ENCODE results near the gene SPTBN2. TPM values are rescaled to one million over a fixed set of nuclear protein-coding genes. Genes with fewer than 3 reads are reported as not detected.

The SPTBN2 gene
- total and polyA plus RNA-seq, 8 donors, result 7.5 to 26.4 (median 9.0) TPM

DNA sequence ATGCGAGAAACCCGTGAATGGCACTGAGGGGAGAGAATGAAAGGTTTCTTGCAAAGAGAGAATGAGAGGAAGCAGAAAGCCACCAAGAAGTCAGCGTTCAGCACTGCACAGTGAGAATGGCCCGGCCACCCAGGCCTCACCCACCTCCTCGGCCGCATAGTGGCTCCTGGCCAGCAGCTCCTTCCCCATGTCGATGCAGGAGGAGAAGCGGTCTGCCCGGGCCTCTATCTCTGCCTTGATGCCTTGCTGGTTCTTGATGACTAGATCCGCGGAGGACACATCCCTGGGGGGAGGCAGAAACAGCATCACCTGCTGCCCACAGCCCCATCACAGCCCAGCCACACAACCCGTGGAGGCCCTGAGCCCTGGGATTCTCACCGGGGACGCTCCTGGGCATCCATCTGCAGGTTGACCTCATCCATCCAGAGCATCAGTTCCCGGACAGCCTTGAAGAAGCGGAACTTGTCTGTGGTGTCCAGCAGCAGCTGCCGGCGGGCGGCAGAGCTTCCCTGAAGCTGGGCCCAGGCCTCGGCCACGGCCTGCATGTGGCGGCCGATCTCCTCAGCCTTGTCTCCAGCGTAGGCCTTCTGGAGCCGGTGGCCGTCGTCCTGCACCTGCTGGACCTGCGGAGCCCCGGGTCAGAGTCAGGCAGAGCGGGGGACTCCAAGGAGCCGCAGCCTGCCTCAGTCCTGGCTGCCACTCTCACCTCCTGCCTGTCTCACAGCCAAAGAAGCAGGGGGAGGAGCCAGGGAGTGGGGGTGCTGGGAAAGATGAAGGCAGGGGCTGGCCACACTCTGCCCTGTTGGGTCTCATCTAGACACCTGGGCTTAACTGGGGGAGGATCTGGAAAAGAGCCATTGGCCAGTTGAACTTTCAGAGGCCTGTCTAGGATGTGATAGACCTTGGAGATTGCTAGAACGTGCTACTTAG is 39.1 kb downstream of the SPTBN2 start:
- TF ChIP-seq, protein P1, sequence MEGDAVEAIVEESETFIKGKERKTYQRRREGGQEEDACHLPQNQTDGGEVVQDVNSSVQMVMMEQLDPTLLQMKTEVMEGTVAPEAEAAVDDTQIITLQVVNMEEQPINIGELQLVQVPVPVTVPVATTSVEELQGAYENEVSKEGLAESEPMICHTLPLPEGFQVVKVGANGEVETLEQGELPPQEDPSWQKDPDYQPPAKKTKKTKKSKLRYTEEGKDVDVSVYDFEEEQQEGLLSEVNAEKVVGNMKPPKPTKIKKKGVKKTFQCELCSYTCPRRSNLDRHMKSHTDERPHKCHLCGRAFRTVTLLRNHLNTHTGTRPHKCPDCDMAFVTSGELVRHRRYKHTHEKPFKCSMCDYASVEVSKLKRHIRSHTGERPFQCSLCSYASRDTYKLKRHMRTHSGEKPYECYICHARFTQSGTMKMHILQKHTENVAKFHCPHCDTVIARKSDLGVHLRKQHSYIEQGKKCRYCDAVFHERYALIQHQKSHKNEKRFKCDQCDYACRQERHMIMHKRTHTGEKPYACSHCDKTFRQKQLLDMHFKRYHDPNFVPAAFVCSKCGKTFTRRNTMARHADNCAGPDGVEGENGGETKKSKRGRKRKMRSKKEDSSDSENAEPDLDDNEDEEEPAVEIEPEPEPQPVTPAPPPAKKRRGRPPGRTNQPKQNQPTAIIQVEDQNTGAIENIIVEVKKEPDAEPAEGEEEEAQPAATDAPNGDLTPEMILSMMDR (IDR thresholded peaks at IDR 0.05), result no peak
- H3K9me3 ChIP-seq, result no peaks in the 10 kb centered on the region
- ATAC-seq, result no peak
- intact Hi-C loops (cut with DNase I), result loop anchor here (5.0 to 10.0 kb wide), 2 partner anchors 105 to 142 kb away; no protein-coding TSS in a partner anchor
- DNase-seq, result no peak
- peaks cover 0 to 2% of the 10 kb centered on the region in 2 donors for H3K4me1 ChIP-seq
- no peaks in the 10 kb centered on the region for H3K36me3 ChIP-seq
- no peaks in the 10 kb centered on the region for H3K27me3 ChIP-seq
- H3K27ac ChIP-seq, result no peak overlapping the region
- H3K4me3 ChIP-seq, result no peak overlapping the region

DNA sequence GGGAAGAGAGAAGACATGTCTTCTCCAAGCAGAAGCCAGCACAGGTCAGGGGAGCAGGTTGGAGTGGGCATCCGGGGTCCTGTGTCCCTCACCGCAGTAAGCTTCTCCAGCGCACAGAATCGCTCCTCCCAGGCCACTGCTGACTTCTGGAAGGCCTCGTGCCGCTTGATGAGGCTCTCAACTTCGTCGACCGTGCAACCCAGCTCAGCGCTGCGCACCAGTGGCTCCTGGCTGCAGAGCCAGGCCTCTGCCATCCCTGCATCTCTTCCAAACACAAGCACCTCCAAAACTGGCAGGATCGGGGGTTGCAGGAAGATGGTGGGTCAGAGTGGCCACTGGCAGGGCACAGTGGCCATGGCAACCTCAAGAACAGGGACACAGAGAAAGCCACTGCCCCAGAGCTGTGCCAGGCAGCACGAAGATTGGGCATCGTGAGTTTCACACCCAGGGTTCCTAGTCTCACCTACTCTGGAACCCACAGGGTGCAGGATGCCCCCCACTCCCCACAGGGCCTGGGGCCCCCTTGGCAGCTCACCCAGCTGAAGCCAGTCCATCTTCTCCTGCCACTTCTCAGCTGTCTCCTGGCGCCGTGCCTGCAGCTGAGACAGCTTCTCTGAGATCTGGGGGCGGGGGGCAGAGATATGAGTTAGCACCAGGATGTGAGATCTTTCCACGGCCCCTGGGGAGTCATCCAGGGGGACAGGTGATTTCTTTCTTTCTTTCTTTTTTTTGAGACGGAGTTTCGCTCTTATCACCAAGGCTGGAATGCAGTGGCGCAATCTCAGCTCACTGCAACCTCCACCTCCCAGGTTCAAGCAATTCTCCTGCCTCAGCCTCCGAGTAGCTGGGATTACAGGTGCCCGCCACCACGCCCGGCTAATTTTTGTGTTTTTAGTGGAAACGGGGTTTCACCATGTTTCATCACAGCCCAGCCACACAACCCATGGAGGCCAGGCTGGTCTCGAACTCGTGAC is 40.2 kb downstream of the SPTBN2 start:
- intact Hi-C loops (cut with DNase I), result loop anchor here in 1 of 2 donors (10.0 kb wide), 1 partner anchor 104 kb away; no protein-coding TSS in a partner anchor
- Histone ChIP-seq H3K27ac (no peak overlapping the region), H3K4me3 (no peak overlapping the region), H3K9me3 (no peaks in the 10 kb centered on the region), H3K36me3 (no peaks in the 10 kb centered on the region), H3K4me1 (no peaks in the 10 kb centered on the region), H3K27me3 (no peaks in the 10 kb centered on the region)
- no peak for ATAC-seq
- TF ChIP-seq, protein P1 (IDR thresholded peaks at IDR 0.05), result no peak
- no peak for DNase-seq

DNA sequence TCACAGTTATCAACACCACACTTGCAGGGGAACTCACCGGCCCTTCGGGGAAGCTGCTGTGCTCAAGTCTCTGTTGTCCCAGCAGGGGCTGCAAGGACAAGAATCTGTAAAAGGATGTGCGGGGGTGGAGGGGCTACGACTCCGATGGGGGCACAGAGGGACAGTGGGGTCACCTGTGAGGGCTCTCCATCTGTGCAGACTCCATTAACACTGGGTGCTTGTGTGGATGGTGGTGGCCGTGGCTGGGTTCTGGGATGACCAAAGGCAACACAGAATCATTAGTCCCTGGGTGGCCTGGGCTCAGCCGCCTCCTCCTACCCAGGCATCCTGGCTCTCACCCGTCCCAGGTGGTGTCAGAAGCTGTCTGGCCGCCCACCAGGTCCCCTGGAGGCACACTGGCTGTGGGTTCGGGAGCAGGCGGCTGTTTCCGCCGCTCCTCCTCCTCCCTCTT is 41.2 kb downstream of the SPTBN2 start:
- Histone ChIP-seq H3K27me3 (no peaks in the 10 kb centered on the region), H3K4me1 (no peaks in the 10 kb centered on the region), H3K9me3 (no peaks in the 10 kb centered on the region), H3K36me3 (no peaks in the 10 kb centered on the region), H3K4me3 (no peak overlapping the region), H3K27ac (no peak overlapping the region)
- DNase-seq (no peak), ATAC-seq (no peak)
- intact Hi-C loops (cut with DNase I), result loop anchor here in 1 of 2 donors (10.0 kb wide), 1 partner anchor 103 kb away; no protein-coding TSS in a partner anchor
- TF ChIP-seq, protein P1 (IDR thresholded peaks at IDR 0.05), result no peak

DNA sequence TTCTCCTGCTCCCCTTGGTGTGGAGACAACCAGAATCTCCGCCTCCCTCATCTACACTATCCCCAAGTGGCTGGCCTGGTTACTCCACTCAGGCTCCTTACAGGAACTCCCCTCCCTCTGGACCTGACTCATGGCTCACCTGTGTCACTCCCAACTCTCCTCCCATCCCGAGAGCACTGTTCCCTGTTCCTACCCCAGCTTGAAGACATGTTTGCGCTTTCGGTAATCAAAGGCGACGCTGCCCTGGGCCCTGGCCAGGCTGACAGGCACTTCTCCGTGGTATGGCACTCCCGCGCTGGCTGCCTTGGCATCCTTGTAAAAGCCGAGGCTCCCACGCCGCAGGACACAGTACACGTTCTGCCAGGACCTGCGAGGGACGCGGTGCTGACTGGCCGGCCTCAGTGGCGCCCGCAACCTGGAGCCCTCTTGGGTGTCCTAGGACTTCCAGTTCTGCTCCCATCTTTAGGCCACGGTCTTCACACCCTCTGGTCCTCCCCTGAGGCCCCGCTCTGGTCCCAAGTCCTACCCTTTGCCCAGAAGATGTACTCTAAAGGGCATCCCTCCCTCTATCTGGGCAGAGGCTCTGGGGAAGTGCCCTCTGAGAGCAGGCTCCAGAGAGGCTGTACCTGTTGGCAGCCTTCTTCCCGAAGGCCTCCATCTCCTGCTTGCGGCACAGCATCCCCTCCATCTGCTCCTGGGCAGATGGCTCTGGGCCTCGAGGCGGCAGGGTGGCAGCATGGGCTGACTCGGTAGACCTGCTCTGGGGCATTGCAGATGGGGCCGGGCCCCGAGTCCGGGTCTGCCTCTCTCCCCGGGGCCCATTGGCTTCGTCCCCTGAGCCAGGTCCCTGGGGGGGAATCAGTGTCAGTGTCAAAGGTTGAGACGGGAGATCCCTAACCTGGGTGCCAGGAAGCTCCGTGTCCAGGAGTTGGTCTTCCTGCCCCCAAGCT is 41.9 kb downstream of the SPTBN2 start:
- Histone ChIP-seq H3K4me3 (no peak overlapping the region), H3K27ac (no peak overlapping the region), H3K27me3 (no peaks in the 10 kb centered on the region), H3K9me3 (no peaks in the 10 kb centered on the region), H3K36me3 (no peaks in the 10 kb centered on the region), H3K4me1 (no peaks in the 10 kb centered on the region)
- no peak for DNase-seq
- ATAC-seq, result no peak
- TF ChIP-seq, protein P1 (IDR thresholded peaks at IDR 0.05), result no peak
- intact Hi-C loops (cut with DNase I), result loop anchor here in 1 of 2 donors (10.0 kb wide), 1 partner anchor 102 kb away; no protein-coding TSS in a partner anchor
